Caco-2 (cell line): Measurements from ENCODE around the gene ACTG1. TPM values are rescaled to one million over a fixed set of nuclear protein-coding genes. Genes with fewer than 3 reads are reported as not detected.

Source experiments
- BruUV-seq: library from RNA; stranded (reverse); fragments of 400-500 nt; replicated peaks from 2 replicates; lab custom pipeline; 2021; lab: Mats Ljungman, UMichigan
- CTCF ChIA-PET: fragments of 300-600 bp; sonication (Branson Sonifier 250); formaldehyde crosslinking; loops from one replicate; lab custom pipeline; 2022; ENCODE audit warnings: antibody characterized with exemption; lab: Charles Lee
- POLR2A ChIA-PET: fragments of 300-600 bp; sonication (Branson Sonifier 250); formaldehyde crosslinking; loops from one replicate; lab custom pipeline; 2022; ENCODE audit warnings: antibody characterized with exemption; lab: Charles Lee
- DNase-seq, 2 experiments: peaks; one replicate each; pipeline versions ENCODE4 v3.0.0 to v3.0.0-alpha.2; 2020 to 2022
- H3K27me3 ChIP-seq: replicated peaks from 2 replicates; pipeline ENCODE4 v1.6.0; 2011; ENCODE audit warnings: low read length; ENCODE audit not compliant: control insufficient read depth, insufficient read depth
- H3K36me3 ChIP-seq: 2 replicates; pipeline ENCODE4 v1.5.1; 2011; ENCODE audit warnings: low read length; ENCODE audit not compliant: control insufficient read depth, insufficient read depth
- H3K4me1 ChIP-seq: fragments of 250-450 bp; sonication (Bioruptor Pico); 2 replicates; pipeline ENCODE4 v1.5.1; 2020; ENCODE audit warnings: mild to moderate bottlenecking
- H3K4me3 ChIP-seq: 2 replicates; pipeline ENCODE4 v1.5.1; 2011; ENCODE audit warnings: low read depth, mild to moderate bottlenecking, control low read depth, low read length
- H3K9me3 ChIP-seq: fragments of 250-450 bp; sonication (Bioruptor Pico); 2 replicates; pipeline ENCODE4 v1.5.1; 2020; ENCODE audit warnings: mild to moderate bottlenecking, moderate library complexity
- H3K27ac Mint-ChIP-seq: one replicate; pipeline ENCODE4 v1.8.0; 2022; ENCODE audit warnings: mixed read lengths; ENCODE audit not compliant: unreplicated experiment
- H3K27me3 Mint-ChIP-seq: one replicate; pipeline ENCODE4 v1.8.0; 2022; ENCODE audit warnings: mixed read lengths; ENCODE audit not compliant: insufficient read depth, unreplicated experiment
- H3K36me3 Mint-ChIP-seq: one replicate; pipeline ENCODE4 v1.8.0; 2022; ENCODE audit warnings: mild to moderate bottlenecking, mixed read lengths; ENCODE audit not compliant: insufficient read depth, unreplicated experiment
- H3K4me1 Mint-ChIP-seq: one replicate; pipeline ENCODE4 v1.8.0; 2022; ENCODE audit warnings: low read depth, mixed read lengths; ENCODE audit not compliant: unreplicated experiment
- H3K4me3 Mint-ChIP-seq: one replicate; pipeline ENCODE4 v1.8.0; 2022; ENCODE audit warnings: mild to moderate bottlenecking, moderate library complexity, mixed read lengths; ENCODE audit not compliant: unreplicated experiment
- H3K9me3 Mint-ChIP-seq: one replicate; pipeline ENCODE4 v1.8.0; 2022; ENCODE audit warnings: mixed read lengths; ENCODE audit not compliant: unreplicated experiment
- intact Hi-C: fragments of 100-400 bp; cut with micrococcal nuclease; formaldehyde crosslinking; loops from one replicate; pipeline ENCODE4 v1.10.0; 2022; ENCODE audit not compliant: unreplicated experiment
- total RNA-seq: library from RNA; stranded (reverse); gene quantifications from 2 replicates; pipeline ENCODE4 v1.2.3, GENCODE V29; 2022
- TF ChIP-seq, protein P1 (sequence below), 2 experiments: fragments of 200-600 bp in 1 of 2; IDR thresholded peaks; 1 replicate in 1 of 2; 2 replicates in 1 of 2; pipeline versions ENCODE4 v1.5.1 to v1.8.0; 2011 to 2022; ENCODE audit warnings: antibody characterized with exemption in 1 of 2, control low read depth in 1 of 2, inconsistent platforms in 1 of 2, low read depth in 1 of 2, low read length in 1 of 2, mild to moderate bottlenecking in 1 of 2, moderate library complexity in 1 of 2; ENCODE audit not compliant: insufficient read depth in 1 of 2, severe bottlenecking in 1 of 2, unreplicated experiment in 1 of 2

ACTG1 gene
- total RNA-seq, 1 experiment from 2014 or later: 1,436 TPM

DNA sequence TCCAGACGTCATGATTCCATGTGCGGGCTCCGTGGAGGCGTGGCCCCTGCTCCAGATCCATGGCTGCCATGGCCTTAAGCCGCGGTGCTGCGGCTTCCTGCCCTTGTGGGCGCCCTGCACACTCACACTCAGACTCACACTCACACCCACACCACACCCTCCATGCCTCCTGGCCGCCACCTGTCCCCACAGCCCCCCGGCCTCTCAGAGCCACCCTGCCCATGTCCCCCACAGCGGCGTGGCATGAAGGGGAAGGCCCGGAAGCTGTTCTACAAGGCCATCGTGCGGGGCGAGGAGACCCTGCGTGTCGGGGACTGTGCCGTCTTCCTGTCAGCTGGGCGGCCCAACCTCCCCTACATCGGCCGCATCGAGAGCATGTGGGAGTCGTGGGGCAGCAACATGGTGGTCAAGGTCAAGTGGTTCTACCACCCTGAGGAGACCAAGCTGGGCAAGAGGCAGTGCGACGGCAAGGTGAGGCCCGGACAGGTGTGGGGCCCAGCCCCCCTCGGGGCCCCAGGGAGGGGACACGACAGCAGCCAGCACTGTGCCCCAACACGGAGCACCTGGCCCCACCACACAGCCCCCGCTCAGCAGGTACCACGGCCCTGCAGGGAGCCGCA is 50.0 kb downstream of the ACTG1 start:
- Histone ChIP-seq H3K4me3 (no peak overlapping the region), H3K4me1 (no peaks in the 10 kb centered on the region), H3K27me3 (no peaks in the 10 kb centered on the region), H3K36me3 (no peaks in the 10 kb centered on the region; the same call in none of the 2 replicates), H3K9me3 (no peaks in the 10 kb centered on the region)
- Mint-ChIP-seq H3K27me3 (no peaks in the 10 kb centered on the region), H3K4me1 (no peaks in the 10 kb centered on the region), H3K4me3 (no peak overlapping the region), H3K27ac (no peak overlapping the region), H3K36me3 (peaks cover 5% of the 10 kb centered on the region), H3K9me3 (no peaks in the 10 kb centered on the region)
- ChIA-PET POLR2A (no interaction called here), CTCF (no interaction called here)
- no peak for DNase-seq
- no TSS peak for BruUV-seq
- intact Hi-C loops: no loop called here
- TF ChIP-seq, protein P1, sequence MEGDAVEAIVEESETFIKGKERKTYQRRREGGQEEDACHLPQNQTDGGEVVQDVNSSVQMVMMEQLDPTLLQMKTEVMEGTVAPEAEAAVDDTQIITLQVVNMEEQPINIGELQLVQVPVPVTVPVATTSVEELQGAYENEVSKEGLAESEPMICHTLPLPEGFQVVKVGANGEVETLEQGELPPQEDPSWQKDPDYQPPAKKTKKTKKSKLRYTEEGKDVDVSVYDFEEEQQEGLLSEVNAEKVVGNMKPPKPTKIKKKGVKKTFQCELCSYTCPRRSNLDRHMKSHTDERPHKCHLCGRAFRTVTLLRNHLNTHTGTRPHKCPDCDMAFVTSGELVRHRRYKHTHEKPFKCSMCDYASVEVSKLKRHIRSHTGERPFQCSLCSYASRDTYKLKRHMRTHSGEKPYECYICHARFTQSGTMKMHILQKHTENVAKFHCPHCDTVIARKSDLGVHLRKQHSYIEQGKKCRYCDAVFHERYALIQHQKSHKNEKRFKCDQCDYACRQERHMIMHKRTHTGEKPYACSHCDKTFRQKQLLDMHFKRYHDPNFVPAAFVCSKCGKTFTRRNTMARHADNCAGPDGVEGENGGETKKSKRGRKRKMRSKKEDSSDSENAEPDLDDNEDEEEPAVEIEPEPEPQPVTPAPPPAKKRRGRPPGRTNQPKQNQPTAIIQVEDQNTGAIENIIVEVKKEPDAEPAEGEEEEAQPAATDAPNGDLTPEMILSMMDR (IDR thresholded peaks at IDR 0.05; ENCODE audit: insufficient read depth in 1 of 2, low read depth in 1 of 2, low read length in 1 of 2, severe bottlenecking in 1 of 2, unreplicated experiment in 1 of 2): no peak

DNA sequence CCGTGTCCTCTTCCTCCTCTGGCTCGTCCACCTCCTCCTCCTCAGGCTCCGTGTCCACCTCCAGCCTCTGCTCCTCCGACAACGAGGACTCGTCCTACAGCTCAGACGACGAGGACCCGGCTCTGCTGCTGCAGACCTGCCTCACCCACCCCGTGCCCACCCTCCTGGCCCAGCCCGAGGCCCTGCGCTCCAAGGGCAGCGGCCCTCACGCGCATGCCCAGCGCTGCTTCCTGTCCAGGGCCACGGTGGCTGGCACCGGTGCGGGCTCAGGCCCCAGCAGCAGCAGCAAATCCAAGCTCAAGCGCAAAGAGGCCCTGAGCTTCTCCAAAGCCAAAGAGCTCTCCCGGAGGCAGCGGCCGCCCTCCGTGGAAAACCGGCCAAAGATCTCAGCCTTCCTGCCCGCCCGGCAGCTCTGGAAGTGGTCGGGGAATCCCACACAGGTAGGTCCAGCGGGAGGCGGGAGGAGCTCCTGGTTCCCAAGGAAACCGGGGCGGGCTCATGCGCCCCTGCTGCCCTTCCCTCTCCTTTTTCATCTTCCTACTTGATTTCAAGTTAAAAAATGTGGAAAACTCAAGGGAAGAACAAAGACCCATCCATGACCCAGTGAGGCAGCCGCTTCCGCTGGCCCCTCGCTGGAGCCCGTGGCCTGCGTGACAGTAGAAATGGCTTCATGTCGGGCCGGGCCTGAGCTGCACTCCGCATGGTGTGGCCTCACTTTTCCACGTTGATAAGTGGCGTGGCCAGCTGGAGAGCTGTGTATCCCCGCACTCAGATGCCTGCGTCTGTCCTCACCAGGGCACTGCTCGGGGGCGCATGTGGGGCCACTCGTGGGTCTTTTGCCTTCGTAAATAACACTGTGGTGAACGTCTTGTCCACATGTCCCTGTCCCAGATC is 50.7 kb downstream of the ACTG1 start:
- Mint-ChIP-seq H3K9me3 (no peaks in the 10 kb centered on the region), H3K4me1 (no peaks in the 10 kb centered on the region), H3K36me3 (peaks cover 5% of the 10 kb centered on the region), H3K4me3 (no peak overlapping the region), H3K27ac (no peak overlapping the region), H3K27me3 (no peaks in the 10 kb centered on the region)
- peaks cover 4% of the 10 kb centered on the region; the same call in 1 of the 2 replicates for H3K4me1 ChIP-seq
- H3K4me3 ChIP-seq: no peak overlapping the region
- no peak for DNase-seq
- H3K36me3 ChIP-seq: no peaks in the 10 kb centered on the region; the same call in none of the 2 replicates
- ChIA-PET CTCF (no interaction called here), POLR2A (no interaction called here)
- intact Hi-C loops: no loop called here
- TF ChIP-seq, protein P1 (IDR thresholded peaks at IDR 0.05; ENCODE audit: insufficient read depth in 1 of 2, low read depth in 1 of 2, low read length in 1 of 2, severe bottlenecking in 1 of 2, unreplicated experiment in 1 of 2): no peak
- no TSS peak for BruUV-seq
- H3K9me3 ChIP-seq: no peaks in the 10 kb centered on the region
- H3K27me3 ChIP-seq: no peaks in the 10 kb centered on the region

DNA sequence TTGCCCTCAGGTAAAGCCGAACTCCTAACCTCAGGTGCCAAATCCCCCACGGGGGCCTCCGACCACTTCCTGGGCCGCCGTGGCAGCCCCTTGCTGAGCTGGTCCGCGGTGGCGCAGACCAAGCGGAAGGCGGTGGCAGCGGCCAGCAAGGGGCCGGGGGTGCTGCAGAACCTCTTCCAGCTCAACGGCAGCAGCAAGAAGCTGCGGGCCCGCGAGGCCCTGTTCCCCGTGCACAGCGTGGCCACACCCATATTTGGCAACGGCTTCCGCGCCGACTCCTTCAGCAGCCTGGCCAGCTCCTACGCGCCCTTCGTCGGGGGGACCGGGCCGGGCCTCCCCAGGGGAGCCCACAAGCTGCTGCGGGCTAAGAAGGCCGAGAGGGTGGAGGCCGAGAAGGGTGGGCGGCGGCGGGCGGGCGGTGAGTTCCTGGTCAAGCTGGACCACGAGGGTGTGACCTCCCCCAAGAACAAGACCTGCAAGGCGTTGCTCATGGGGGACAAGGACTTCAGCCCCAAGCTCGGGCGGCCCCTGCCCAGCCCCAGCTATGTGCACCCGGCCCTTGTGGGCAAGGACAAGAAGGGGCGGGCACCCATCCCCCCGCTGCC is 51.6 kb downstream of the ACTG1 start:
- no peak overlapping the region for H3K4me3 Mint-ChIP-seq
- H3K36me3 ChIP-seq: no peaks in the 10 kb centered on the region; the same call in 1 of the 2 replicates
- H3K4me1 ChIP-seq: peaks cover 10% of the 10 kb centered on the region; the same call in 1 of the 2 replicates
- POLR2A ChIA-PET: no interaction called here
- no TSS peak for BruUV-seq
- TF ChIP-seq, protein P1 (IDR thresholded peaks at IDR 0.05; ENCODE audit: insufficient read depth in 1 of 2, low read depth in 1 of 2, low read length in 1 of 2, severe bottlenecking in 1 of 2, unreplicated experiment in 1 of 2): no peak
- H3K27me3 Mint-ChIP-seq: no peaks in the 10 kb centered on the region
- H3K27ac Mint-ChIP-seq: no peak overlapping the region
- CTCF ChIA-PET: no interaction called here
- H3K4me1 Mint-ChIP-seq: no peaks in the 10 kb centered on the region
- intact Hi-C loops: no loop called here
- H3K27me3 ChIP-seq: no peaks in the 10 kb centered on the region
- no peak for DNase-seq
- H3K9me3 Mint-ChIP-seq: no peaks in the 10 kb centered on the region
- H3K36me3 Mint-ChIP-seq: peaks cover 5% of the 10 kb centered on the region
- H3K9me3 ChIP-seq: no peaks in the 10 kb centered on the region
- no peak overlapping the region for H3K4me3 ChIP-seq
